Omental fat pad (tissue), 4 donors: Measurements from ENCODE around the gene MRTFA. TPM values are rescaled to one million over a fixed set of nuclear protein-coding genes. Genes with fewer than 3 reads are reported as not detected.
A peak's percentile ranks its signal among the peaks of the same experiment; 100 is the strongest.
"Not testable (repeated sequence)": the region's sequence is repeated elsewhere in the genome, so short reads cannot be mapped to it uniquely, and the experiment has no call there.

Source experiments
- ATAC-seq: fragments of 150-250 bp; one replicate; pipeline ENCODE4 v1.9.1; 2016; ENCODE audit warnings: mild to moderate bottlenecking, moderate library complexity; ENCODE audit not compliant: low FRiP score
- DNase-seq: peaks from one replicate; pipeline ENCODE4 v3.0.0-alpha.2; 2019; ENCODE audit warnings: low spot score
- CTCF ChIP-seq, 3 donors: fragments of 450-650 bp; IDR thresholded peaks; one replicate each; pipeline ENCODE4 v1.5.1; 2016 to 2017; ENCODE audit warnings: antibody characterized with exemption in 3 of 3, mild to moderate bottlenecking in 3 of 3, moderate library complexity in 2 of 3
- total RNA-seq, 4 donors: library from RNA; depleted of rRNA; stranded (reverse); fragments of >200 nt; gene quantifications; one replicate each; pipeline ENCODE4 v1.1.0, GENCODE V29; 2016

Gene MRTFA
- total RNA-seq, 4 donors from 2014 or later = 36.0 to 76.3 (median 54.7) TPM

- TF ChIP-seq CTCF (IDR thresholded peaks at IDR 0.05) = no peak
- DNase-seq = no peak
- no peak for ATAC-seq
These were observed 132.0 kb downstream of the MRTFA start for GRCh38 chr22:40504285-40505249.

GRCh38 chr22:40502919-40503318 is 133.6 kb downstream of the MRTFA start:
- no peak for TF ChIP-seq CTCF (IDR thresholded peaks at IDR 0.05)
- DNase-seq = no peak
- no peak for ATAC-seq

GRCh38 chr22:40500465-40500786 is 136.1 kb downstream of the MRTFA start:
- not testable (repeated sequence) for DNase-seq, ATAC-seq

GRCh38 chr22:40499209-40499623 is 137.3 kb downstream of the MRTFA start:
- ATAC-seq (peak; percentile 95), DNase-seq (no peak)
- no peak for TF ChIP-seq CTCF (IDR thresholded peaks at IDR 0.05)

- peak; percentile 58 for ATAC-seq
These were observed 137.9 kb downstream of the MRTFA start for GRCh38 chr22:40498420-40499208.

GRCh38 chr22:40493441-40493840 is 143.1 kb downstream of the MRTFA start:
- no peak for ATAC-seq
- no peak for DNase-seq
- no peak for TF ChIP-seq CTCF (IDR thresholded peaks at IDR 0.05)

More at GRCh38 chr22:40498420-40499208, 137.9 kb downstream of the MRTFA start:
- TF ChIP-seq CTCF (IDR thresholded peaks at IDR 0.05) = no peak
- DNase-seq = no peak

GRCh38 chr22:40491990-40492631 is 144.4 kb downstream of the MRTFA start:
- no peak for TF ChIP-seq CTCF (IDR thresholded peaks at IDR 0.05)
- peak; percentile 39 for ATAC-seq
- no peak for DNase-seq
